Eye (tissue), 1 donor: ENCODE results near the gene FAM50A.
A peak's percentile ranks its signal among the peaks of the same experiment; 100 is the strongest.

Source experiments
- DNase-seq: peaks from one replicate; pipeline ENCODE4 v3.0.0-alpha.2; 2015

The FAM50A gene

GRCh38 chrX:154440623-154441357 is 3.2 kb upstream of the FAM50A start:
- no peak for DNase-seq

- DNase-seq = no peak
Measured at GRCh38 chrX:154441564-154441963, 2.4 kb upstream of the FAM50A start.

- no peak for DNase-seq
Measured at GRCh38 chrX:154441984-154442707, 1.8 kb upstream of the FAM50A start.

GRCh38 chrX:154443479-154443910 is 446 bp upstream of the FAM50A start:
- no peak for DNase-seq

GRCh38 chrX:154444755-154445246 is 860 bp downstream of the FAM50A start:
- DNase-seq = no peak

GRCh38 chrX:154445776-154446175 is 1.8 kb downstream of the FAM50A start:
- DNase-seq = no peak

- DNase-seq = no peak
Measured at GRCh38 chrX:154446430-154446829, 2.5 kb downstream of the FAM50A start.

GRCh38 chrX:154448484-154448883 is 4.5 kb downstream of the FAM50A start:
- DNase-seq = no peak

- no peak for DNase-seq
Measured at GRCh38 chrX:154449618-154450017, 5.7 kb downstream of the FAM50A start.

- no peak for DNase-seq
Measured at GRCh38 chrX:154450312-154450711, 6.4 kb downstream of the FAM50A start.

GRCh38 chrX:154452823-154453222 is 8.9 kb downstream of the FAM50A start:
- DNase-seq = no peak

GRCh38 chrX:154457491-154458115 is 13.7 kb downstream of the FAM50A start:
- peak; percentile 39 for DNase-seq

GRCh38 chrX:154458116-154458953 is 14.4 kb downstream of the FAM50A start, which contains the start of gene PLXNA3:
Gene PLXNA3 (plus strand): TSS chrX:154458281. CDS start chrX:154460184, 1,903 bp downstream.
- DNase-seq = peak; percentile 44

- DNase-seq = peak; percentile 36
Measured at GRCh38 chrX:154458954-154459778, 15.2 kb downstream of the FAM50A start.

- DNase-seq = peak; percentile 21
Measured at GRCh38 chrX:154459832-154460231, 15.9 kb downstream of the FAM50A start.

GRCh38 chrX:154460326-154460725 is 16.4 kb downstream of the FAM50A start:
- DNase-seq = peak; percentile 3

GRCh38 chrX:154462396-154462795 is 18.5 kb downstream of the FAM50A start:
- DNase-seq = no peak

GRCh38 chrX:154463611-154464220 is 19.8 kb downstream of the FAM50A start:
- no peak for DNase-seq

- no peak for DNase-seq
Measured at GRCh38 chrX:154464806-154465365, 20.9 kb downstream of the FAM50A start.

- DNase-seq = no peak
Measured at GRCh38 chrX:154465601-154466000, 21.7 kb downstream of the FAM50A start.

GRCh38 chrX:154466036-154466435 is 22.1 kb downstream of the FAM50A start:
- no peak for DNase-seq
